Femur (tissue), 1 donor: ENCODE measurements around the gene SYTL2.
"Not testable (repeated sequence)": the region's sequence is repeated elsewhere in the genome, so short reads cannot be mapped to it uniquely, and the experiment has no call there.

ENCODE experiments used
- DNase-seq: peaks from one replicate; pipeline ENCODE4 v3.0.0-alpha.2; 2017

SYTL2 gene

DNA sequence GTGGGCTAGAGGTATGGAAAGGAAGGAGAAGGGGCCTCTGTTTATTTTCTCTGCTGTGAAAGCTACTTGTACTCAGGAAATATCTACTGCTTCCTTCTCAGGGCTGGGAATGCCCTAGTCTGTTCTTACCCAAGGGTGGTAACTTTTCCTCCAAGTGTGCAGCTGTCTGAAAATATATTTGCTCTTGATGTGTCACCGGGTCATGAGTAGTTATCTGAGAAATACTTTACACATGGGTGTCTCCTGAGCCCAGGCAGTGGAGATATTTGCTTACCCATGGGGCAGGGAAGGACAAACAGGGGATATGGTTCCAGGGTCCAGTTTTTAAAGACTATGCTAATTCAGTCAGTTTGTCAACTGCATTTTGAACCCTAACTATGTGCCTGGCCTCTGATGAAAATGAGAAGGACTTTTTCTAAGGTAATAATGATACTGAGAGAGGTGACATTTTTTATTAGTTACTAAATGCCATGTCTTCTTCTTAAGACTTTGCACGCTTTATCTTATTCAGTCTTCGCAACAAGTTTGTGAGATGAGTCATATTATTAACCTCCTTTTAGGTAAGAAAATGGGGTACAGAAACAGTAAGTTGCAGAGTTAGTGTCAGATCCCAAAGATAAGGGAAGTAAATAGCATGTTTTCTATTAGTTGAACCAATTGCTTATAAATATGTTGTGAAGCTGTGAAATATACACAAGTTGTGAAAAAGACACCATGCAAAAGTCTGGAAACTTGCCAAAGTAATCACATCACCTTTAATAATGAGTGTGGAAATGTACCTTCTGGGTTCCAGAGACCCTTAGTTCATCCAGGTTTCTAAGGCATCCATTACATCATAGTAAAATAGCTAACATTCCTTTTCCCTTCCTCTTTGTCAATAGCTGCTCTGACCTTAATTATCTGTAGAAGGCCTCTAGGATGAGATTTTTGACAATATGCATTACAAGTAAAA is 22.9 kb downstream of the SYTL2 start:
- DNase-seq = no peak

DNA sequence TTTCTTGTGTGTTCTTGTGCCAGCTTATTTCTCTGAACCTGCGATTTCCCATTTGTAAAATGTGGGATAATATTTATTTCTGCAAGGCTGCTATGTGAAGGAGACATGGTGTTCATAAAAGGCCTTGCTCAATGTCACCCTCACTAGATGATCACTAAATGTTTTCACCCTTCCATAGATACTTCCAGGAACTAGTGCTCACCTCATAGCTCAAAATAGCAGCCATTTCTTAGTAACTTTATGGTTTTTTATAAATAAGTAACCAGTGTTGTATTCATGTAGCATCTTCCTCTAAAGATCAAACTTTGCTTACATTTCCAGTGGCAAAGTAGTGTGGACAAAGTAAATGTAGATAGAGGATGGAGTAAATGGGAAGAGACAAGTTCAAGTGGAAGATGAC is 23.8 kb downstream of the SYTL2 start:
- no peak for DNase-seq

DNA sequence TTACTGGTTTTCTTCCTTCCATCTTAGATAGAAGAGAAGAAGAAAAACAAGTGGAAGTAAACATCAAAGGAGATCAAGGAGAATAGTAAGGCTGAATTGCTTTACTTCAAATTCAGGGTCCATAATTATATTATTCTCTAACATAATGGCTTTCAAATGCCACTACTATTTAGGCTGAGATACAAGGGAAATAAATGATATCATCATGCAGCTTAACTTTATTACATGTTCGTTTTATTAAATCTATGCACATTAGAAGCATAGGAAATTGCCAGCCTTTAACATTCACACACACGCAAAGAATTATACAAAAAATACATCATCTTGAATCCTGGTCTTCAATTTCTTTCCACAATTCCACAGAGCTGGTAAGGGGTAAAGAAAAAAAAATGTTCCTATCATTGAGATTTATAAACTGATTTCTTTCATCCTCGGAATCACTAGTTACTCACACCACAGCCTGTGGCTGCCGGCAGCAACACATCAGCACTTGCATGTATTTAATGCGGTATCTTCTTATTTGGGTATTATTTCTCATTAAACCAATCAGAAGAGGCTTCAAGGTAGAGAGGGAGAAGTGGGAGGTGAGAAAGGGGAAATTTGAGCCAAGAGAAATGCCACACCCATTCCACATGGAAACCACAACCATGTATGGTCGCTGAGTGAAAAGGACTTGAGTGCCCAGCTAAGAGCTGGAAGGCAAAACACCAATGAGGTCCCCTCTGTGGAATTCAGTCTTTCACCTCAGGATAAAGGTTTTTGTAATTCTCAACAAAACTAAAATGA is 26.3 kb downstream of the SYTL2 start:
- DNase-seq = no peak

DNA sequence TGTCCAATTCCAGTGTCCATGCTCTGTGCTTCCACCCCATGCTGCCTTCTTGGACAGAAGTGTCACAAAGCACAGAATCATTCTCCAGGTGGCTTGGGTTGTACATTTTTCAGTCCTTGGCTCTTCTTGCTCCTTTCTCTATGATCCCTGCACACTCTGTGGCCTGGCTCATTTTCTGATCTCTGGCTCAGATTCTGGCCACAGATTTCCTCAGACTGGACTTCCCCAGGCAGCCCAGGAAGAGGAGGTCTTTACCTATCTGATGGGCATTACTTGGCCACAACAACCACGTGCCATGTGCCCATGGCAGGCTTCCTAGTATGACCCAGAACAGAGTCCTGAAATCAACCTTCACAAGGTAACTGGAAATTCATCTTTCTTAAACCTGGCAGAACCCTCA is 27.2 kb downstream of the SYTL2 start:
- DNase-seq = no peak

DNA sequence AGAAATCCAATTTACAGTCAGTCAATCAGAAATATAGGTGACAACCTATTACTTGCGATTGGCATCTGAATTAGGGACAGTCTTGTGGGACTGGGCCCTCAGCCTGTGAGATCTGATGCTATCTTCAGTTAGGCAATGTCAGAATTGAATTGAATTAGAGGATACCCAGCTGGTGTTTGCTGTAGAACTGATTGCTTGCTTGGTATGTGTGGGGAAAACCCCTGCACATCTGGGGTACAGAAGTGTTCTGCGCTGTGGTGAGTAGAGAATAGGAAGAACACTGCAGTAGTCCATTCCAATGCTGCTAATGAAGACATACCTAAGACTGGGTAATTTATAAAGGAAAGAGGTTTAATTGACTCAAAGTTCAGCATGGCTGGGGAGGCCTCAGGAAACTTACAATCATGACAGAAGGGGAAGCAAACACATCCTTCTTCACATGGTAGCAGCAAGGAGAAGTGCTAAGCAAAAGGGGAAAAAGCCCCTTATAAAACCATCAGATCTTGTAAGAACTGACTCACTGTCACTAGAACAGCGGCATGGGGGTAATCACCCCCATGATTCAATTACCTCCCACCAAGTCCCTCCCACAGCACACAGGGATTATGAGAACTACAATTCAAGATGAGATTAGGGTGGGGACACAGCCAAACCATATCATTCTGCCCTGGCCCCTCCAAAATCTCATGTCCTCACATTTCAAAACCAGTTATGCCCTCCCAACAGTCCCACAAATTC is 30.0 kb downstream of the SYTL2 start:
- not testable (repeated sequence) for DNase-seq

DNA sequence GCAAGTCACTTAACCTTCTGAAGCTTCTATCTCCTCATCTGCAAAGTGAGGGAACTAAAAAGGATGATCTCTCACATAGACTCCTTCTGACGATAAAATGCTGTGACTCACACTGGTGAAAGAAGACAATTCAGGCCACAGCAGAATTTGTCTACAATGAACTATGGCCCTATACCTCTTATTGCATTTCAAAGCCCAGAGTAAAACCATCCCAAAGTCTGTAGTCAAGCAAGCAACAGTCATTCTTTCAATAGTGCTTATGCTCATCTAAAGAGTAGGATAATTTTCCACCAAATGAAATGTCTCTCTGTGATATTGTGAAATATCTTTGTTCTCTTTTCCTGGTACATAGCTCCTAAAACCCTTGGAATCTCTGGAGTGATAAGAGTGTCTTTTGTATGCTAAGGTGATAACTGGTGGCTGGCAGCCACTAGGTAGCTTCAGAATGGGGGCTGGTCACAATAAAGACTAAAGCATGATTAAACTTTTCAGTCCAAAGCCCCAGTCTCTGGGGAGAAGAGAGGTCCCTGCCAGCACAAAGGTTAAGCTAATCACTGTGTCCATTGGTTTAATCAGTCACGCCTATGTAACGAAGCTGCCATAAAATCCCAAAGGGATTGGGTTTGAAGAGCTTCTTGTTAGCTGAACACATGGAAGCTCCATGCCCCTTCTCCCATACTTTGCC is 30.8 kb downstream of the SYTL2 start:
- no peak for DNase-seq

DNA sequence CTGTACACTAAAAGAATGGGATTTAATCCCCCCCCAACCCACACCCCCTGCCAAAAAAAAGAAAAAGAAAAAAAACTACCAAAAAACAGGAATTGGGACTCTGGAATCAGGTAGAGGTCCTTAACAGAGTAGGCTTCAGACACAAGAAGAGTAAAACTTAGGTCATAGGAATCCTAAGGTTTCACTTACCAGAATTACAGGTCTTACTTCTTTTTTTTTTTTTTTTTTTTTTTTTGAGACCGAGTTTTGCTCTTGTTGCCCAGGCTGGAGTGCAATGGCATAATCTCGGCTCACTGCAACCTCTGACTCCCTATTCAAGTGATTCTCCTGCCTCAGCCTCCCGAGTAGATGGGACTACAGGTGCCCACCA is 33.4 kb downstream of the SYTL2 start:
- DNase-seq = not testable (repeated sequence)

DNA sequence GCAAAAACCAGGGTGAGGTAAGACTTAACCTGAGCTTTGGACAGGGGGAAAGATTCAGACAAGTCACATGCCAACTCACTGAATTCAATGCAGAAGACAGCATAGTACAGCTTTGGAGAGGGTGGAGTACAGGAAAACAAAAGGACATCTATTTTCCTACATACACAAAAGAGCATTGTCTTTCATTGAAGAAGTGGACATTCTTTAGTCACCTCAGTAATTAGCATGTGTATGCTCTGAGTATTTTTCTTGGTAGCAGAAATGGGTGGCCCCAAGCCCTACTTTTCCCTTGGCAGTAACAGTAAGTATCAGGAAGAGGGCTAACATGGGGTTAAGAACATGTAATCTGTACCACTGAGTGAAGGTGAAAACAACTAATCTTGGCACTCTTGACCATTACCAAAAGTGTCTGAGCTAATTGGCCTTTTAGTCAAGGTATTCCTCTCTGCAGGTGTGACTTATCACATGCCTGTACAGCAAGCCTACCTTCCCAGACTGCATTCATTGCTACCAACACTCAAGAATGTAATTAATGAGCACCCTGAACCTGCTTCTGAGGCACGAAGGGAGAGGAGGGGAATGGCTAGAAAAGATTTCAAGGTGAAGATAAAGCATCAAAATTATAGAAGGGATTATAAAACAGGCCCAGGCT is 33.9 kb downstream of the SYTL2 start:
- no peak for DNase-seq

DNA sequence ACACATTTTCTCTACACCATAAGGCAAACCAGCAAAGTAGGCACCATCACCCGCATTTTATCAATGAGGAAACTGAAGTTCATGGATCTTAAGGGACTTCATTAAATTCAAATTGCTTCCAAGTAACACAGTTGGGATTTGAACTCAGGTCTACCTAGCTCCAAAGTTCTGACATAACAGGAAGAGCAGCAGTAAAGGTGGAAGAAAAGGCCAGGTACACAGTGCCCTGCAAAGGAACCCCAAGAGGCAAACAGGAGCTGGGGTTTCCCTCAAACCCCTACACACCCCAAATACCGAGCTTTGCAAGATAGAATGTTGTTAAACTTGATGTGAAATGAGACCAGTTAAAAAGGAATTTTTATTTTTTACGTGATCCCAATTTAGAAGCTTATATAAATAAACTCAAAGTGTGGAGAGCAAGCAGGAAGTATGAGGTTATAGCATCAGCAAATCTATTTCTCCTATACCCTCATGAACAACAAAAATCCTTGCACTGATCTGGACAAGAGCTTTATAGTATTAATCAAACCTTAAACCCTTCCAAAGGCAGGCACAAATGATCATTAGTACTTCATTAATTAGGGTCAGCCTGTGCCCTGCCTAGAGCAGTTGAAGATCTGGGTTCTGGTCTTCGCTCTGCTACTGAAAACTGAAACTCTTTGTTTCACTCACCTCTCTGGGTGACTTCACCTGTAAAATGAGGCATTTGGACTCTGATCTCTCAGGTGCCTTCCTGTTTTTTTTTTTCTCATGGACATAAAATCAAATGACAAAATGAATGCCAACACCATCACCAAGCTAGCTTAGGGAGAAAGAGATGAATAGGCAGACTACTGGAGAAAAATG is 36.5 kb downstream of the SYTL2 start:
- DNase-seq = no peak

DNA sequence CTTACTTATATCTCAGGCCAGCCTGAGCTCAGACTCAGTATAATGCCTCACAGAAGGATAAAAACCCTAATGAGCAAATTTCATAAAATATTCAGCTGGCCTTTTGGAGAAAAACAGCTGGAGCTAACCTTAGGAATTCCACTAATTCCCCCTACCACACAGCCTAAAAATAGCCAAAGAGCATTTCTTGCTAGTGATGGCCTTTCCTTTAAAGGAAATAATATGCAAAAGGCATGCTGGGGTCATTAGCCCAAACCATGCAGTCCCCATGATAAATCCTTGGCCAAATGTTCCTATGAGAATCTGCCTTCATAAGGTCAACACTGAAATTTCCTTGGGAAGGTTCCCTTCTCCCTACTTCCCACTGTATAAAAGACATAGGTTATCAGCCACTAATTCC is 38.2 kb downstream of the SYTL2 start:
- no peak for DNase-seq

DNA sequence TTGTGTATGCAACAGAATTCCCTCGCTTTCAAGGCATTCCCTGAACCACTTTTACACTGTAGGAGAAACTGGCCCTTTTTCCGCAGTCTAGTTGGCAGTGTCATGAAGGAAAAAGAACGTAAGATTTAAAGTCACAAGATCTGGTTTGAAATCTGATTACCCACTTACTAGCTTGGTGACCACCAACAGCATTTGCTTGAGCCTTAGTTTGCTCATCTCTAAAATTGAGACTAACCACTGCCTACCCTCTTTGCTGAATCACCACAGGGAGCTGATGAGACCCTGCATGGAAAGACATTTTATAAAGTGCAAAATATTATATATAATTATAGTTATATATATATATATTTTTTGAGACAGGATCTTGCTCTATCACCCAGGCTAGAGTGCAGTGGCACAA is 39.4 kb downstream of the SYTL2 start:
- DNase-seq = no peak

DNA sequence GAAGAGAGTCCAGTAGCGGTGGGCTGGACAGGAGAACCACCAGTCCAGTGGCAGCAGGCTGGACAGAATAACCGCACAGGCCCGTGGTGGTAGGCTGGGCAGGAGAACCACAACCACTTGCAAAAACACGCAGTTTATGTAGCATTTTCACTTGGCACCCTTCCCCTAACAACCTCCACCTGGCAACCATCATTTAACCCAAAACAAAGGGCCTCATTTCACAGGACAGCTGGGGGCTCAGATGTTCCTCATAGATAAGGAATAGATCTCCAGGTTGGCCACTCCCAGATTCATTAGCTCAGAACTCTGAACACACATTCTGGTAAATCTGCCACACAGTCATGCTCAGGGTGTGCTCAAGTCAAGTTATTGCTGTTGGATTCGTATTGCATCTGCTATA is 41.2 kb downstream of the SYTL2 start:
- no peak for DNase-seq

DNA sequence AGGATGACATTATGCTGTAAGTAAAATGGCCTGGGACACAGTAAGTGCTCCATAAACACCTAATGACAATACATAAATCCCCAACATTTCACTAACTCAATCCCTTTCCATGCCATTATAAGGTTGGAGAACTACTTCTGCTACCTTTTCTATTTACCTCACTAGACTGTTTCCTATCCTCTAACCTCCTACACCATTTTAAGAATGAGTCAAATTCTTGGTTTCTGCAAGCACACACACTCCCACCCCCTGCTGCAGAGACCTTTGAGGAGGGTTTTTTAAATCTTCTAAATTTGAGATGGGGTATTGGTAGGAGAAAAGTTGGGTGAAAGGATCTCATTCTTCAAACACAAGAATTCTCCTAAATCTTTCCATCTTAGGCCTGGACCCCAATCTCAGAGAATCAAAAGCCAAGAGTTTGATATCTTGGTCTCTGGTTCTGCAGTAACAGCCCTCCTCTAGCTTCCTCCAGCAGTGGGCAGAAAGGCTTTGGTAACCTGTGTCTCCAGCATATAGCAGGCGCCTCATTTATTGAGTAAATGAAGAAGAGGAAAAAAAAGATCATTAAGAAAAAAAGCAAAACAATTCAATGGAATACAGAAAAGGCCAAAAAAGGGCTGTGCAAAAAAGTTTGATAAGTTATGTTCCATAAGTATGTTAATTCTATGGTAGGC is 42.3 kb downstream of the SYTL2 start:
- DNase-seq = no peak

DNA sequence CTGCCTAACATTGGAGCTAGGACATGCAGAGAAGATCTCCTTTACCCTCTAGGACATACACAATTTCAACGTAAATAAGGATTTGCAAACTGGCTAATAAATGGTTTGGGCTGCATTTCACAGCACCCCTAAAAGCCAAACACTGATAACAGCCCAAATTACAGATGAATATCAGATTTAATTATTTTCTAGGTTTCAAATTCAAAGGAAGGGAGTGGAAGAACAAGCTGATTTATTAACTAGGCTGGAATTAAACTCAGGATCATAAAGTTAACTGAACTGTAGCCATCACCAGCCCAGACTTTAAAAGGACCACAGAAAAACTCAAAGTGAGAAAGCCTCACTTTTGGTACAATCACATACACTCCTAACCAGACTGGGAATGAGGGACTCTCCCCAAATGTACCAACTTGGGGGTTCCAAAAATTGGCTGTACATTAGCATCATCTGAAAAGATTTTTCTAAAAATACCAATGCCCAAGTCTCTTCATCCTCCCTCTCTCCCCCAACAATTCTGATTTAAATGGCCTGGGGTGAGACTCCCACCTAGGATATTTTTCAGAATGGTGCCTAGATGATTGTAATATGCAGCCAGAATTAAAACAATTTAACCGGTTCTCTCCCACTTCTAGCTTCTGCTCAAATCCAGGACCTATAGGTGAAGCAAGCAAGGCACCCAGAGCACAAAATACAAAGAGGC is 43.5 kb downstream of the SYTL2 start:
- DNase-seq = no peak

DNA sequence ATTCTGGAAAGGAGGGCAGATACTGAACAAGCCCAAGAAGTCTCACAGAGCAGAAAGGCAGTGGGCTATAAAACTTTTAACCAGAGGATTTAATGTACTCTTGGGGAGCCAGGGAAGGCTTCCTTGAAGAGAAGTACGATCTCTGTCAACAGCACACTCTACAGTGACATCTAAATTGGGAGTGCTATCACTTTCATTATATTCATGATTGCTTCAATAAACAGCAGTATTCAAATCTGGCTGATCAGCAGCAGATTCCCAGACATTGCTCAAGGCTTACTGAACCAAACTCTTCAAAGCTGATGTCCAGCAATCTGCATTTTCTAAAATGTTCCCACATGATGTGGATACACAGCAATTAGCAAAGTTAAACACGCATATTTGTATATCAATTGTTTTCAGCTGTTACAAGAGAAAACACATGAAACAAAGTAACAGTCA is 44.2 kb downstream of the SYTL2 start:
- no peak for DNase-seq

DNA sequence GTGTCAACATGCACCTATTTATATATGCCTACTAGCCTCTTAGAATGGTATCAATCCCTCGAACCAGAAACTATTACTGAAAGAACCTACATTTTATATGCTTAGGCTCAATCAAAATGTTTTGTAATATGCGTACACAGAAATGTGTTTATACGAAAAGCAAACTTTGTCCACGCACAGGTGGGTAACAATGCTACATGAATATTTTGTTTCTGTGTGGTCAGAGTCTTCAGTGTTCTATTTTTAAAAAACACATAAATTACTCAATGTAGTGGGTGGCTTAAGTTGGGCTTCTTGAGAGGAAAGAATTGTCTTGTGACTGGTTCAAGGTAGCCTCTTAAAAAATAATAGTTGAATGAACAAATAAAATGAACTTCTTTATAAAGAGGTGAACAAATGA is 46.1 kb downstream of the SYTL2 start:
- DNase-seq = no peak

DNA sequence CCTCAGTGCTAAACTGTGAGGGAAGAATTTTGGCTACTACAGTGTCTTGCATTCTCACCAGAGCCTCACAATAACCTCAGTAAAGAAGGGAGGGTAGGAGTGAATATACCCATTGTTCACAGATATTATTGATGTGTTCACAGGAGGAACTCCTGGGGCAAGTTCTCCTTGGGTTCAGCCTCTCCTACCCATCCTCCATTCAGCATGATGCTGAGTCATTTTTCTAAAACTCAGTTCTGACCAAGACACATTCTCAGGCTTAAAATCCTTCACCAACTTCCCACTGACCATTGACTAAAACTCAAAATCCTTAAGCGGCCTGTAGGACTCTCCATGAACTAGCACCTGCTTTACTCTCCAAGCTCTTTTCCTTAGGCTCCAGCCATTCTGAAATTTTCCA is 48.7 kb downstream of the SYTL2 start:
- DNase-seq = no peak

DNA sequence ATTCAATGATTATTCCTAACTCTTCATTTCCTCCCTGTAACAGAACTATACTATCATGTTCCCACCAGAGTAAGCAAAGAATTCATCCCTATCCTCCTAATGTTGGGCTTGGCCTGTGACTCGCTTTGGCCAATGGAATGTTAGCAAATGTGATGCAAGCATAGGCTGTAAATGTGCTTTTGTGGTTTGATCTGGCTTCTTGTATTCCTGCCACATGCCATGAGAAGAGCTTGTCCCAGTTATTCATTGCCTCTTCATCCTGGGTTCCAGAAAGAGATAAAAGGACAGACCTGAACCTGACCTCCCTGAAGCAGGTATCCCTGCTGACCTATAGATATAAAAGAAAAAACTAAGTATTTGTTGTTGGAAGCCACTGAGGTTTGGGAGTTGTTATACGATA is 51.0 kb downstream of the SYTL2 start:
- no peak for DNase-seq

DNA sequence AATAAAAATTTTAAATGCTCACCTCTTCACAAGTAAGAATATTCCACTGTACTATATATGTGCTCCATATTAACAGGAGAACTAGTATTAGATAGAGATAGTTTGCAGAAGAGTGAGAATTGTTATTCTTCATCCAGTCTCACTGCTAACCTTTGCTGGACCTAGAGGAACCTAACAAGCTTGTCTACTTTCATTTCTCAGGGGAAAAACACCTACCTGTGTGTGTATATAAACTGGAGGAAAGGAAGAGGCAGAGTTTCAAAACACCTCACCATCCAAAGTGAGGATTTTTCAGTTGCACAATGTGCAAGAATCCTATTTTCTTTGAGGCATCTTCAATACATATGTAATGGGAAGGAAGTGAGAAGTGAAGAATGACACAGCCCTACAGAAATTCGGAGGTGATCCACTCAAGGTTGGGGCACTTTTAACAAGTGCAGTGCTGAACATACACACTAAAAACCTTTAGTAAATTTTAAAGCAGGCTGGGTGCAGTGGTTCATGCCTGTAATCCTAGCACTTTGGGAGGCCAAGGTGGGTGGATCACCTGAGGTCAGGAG is 52.4 kb downstream of the SYTL2 start:
- no peak for DNase-seq

DNA sequence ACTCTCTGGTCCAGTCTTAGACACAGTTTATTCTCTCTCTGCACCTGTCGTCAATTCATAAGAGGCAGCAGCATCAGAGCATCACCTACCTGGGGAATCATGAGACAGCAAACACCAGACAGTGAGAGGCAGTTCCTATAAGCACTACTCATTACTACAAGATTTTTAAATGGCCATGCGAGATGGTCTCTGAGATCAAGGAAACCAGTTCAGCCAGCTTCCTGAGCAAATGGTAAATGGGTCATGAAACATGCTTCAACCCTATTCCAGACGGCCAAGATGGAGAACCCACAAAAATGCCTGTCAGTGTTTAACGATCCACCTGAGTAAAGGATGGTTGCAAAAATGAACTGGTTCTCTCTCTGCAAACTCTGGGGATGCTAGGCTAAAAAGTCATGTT is 52.9 kb downstream of the SYTL2 start:
- no peak for DNase-seq
